ENCODE measurements around the gene EYA2.

EYA2 gene

DNA sequence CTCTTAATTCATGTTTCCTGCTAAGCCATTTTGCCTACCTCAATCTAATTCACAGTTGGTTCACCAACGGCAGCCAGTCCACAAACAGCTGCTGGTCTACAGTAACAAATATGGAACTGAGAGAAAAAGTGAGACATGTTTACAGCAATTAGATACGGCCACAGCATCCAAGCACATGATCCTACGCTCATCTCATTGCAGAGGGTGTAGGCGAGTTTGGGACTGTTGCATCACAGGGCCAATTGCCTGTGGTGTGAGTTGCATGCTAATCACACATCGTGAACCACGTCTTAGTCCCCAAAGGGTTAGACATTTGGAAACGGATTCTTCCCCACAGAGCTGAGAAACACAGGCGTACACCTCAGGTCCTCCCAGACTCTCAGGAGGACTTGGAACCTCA is 166.9 kb downstream of the EYA2 start:
- ATAC-seq, result no peak
- TF ChIP-seq CREB5 (CRISPR knock-in tag; IDR thresholded peaks at IDR 0.05; ENCODE audit: low read depth), result no peak
- TF ChIP-seq POU6F1 (CRISPR knock-in tag; IDR thresholded peaks at IDR 0.05; ENCODE audit: borderline replicate concordance, low read depth), result no peak
- no peak for TF ChIP-seq GLIS3 (CRISPR knock-in tag; IDR thresholded peaks at IDR 0.05)
- no peak for TF ChIP-seq TSHZ2 (CRISPR knock-in tag; IDR thresholded peaks at IDR 0.05)
- no peak for TF ChIP-seq SNAI2 (CRISPR knock-in tag; IDR thresholded peaks at IDR 0.05)
- TF ChIP-seq TCF4 (CRISPR knock-in tag; IDR thresholded peaks at IDR 0.05; ENCODE audit: borderline replicate concordance), result no peak
- no peak for TF ChIP-seq ZFP30 (CRISPR knock-in tag; IDR thresholded peaks at IDR 0.05)
- no peak for TF ChIP-seq ZC3H10 (CRISPR knock-in tag; IDR thresholded peaks at IDR 0.05)
- TF ChIP-seq ESRRG (CRISPR knock-in tag; IDR thresholded peaks at IDR 0.05), result no peak
- TF ChIP-seq, protein P1, sequence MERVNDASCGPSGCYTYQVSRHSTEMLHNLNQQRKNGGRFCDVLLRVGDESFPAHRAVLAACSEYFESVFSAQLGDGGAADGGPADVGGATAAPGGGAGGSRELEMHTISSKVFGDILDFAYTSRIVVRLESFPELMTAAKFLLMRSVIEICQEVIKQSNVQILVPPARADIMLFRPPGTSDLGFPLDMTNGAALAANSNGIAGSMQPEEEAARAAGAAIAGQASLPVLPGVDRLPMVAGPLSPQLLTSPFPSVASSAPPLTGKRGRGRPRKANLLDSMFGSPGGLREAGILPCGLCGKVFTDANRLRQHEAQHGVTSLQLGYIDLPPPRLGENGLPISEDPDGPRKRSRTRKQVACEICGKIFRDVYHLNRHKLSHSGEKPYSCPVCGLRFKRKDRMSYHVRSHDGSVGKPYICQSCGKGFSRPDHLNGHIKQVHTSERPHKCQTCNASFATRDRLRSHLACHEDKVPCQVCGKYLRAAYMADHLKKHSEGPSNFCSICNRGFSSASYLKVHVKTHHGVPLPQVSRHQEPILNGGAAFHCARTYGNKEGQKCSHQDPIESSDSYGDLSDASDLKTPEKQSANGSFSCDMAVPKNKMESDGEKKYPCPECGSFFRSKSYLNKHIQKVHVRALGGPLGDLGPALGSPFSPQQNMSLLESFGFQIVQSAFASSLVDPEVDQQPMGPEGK (CRISPR knock-in tag; IDR thresholded peaks at IDR 0.05; ENCODE audit: borderline replicate concordance), result no peak
- TF ChIP-seq ZNF565 (CRISPR knock-in tag; conservative IDR thresholded peaks at IDR 0.05; ENCODE audit: low read depth), result no peak
- no peak for TF ChIP-seq BACH2 (CRISPR knock-in tag; IDR thresholded peaks at IDR 0.05; ENCODE audit: borderline replicate concordance)
- no peak for TF ChIP-seq TOX (CRISPR knock-in tag; IDR thresholded peaks at IDR 0.05; ENCODE audit: borderline replicate concordance)
- TF ChIP-seq ZFP3 (CRISPR knock-in tag; IDR thresholded peaks at IDR 0.05), result no peak
- no peak for TF ChIP-seq ZNF70 (CRISPR knock-in tag; IDR thresholded peaks at IDR 0.05)

DNA sequence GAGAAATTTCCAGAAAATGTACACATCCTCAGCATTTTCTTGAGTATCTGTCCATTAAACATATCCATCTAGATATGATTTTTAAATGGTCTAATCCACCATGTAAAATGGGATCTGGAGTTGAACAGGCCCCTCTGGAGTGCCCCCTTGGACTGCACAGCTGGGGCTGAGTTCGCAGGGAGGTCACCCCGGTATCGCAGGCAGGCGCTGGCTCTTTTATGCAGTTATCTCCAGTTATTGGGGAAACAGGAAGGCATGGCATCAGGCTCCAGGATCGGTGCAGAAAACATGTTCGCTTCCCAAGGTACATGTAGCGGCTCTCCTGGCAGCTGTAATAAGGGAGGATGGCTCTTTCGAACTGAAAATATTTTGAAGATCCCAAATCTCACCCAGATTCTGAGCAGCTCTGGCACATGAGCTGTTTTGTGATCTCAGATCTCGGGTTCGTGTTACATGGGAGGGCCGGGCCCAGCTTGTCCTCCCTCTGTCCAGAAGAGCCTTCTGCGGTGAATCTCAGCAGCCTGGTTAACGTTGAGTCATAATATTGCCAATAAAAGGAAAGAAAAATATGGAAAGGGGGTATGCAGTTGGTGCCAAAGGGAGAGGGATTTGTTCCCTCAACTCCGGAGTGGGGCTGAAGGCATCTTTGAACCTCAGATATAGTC is 167.7 kb downstream of the EYA2 start:
- ATAC-seq, result no peak
- TF ChIP-seq RARB (CRISPR knock-in tag; IDR thresholded peaks at IDR 0.05) (no peak), POU6F1 (CRISPR knock-in tag; IDR thresholded peaks at IDR 0.05; ENCODE audit: borderline replicate concordance, low read depth) (no peak), CSRNP3 (CRISPR knock-in tag; IDR thresholded peaks at IDR 0.05) (no peak), ZFP3 (CRISPR knock-in tag; IDR thresholded peaks at IDR 0.05) (no peak), TSHZ2 (CRISPR knock-in tag; IDR thresholded peaks at IDR 0.05) (no peak)

Measured in SK-N-SH treated with all-trans-retinoic acid at 6 μM for 48 hours (cell line).